Measurements from ENCODE around the gene OR6C75.
"Not testable (repeated sequence)": the region's sequence is repeated elsewhere in the genome, so short reads cannot be mapped to it uniquely, and the experiment has no call there.

OR6C75 gene

GRCh38 chr12:55413498-55414388 is 51.0 kb downstream of the OR6C75 start:
- H3K36me3 ChIP-seq (ENCODE audit: control insufficient read depth in 2 of 2, insufficient read depth in 1 of 2, low read length in 2 of 2); H3K4me3 ChIP-seq (ENCODE audit: low read depth, low read length); H3K4me1 ChIP-seq (ENCODE audit: control insufficient read depth, insufficient read depth, low read length); H3K9me3 ChIP-seq (ENCODE audit: control insufficient read depth, insufficient read depth, low read depth, low read length); H3K27ac ChIP-seq (ENCODE audit: extremely low read depth, low read depth, low read length); POLR2A ChIA-PET; CTCF ChIA-PET: not testable (repeated sequence)
- 0 out of 2 replicates have a peak, but pooled peaks have one; percentile 9 for TF ChIP-seq SCRT2 (tag by site-specific recombination; IDR thresholded peaks at IDR 0.05)

GRCh38 chr12:55414396-55414823 is 51.6 kb downstream of the OR6C75 start:
- H3K9me3 ChIP-seq (ENCODE audit: control insufficient read depth, insufficient read depth, low read depth, low read length); CTCF ChIA-PET; H3K4me1 ChIP-seq (ENCODE audit: control insufficient read depth, insufficient read depth, low read length); H3K27ac ChIP-seq (ENCODE audit: extremely low read depth, low read depth, low read length); H3K4me3 ChIP-seq (ENCODE audit: low read depth, low read length); POLR2A ChIA-PET; H3K36me3 ChIP-seq (ENCODE audit: control insufficient read depth in 2 of 2, insufficient read depth in 1 of 2, low read length in 2 of 2): not testable (repeated sequence)

DNA sequence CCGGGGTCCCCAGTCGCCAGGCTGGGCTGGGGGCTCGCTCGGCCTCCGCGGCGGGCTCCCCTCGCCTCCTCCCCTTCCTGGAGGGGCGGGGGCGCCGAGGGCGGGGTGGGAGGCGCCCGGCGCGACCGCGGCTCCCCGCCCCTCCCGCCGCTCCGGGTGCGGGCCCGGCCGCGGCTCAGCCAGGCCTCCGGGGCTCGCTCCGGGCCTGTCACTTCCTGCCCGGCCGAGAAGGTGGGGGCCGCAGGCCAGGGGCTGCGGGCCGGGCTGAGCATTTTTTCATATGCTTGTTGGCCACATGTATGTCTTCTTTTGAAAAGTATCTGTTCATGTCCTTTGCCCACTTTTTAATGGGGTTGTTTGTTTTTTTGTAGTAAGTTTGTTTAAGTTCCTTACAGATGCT is 52.1 kb downstream of the OR6C75 start:
- CTCF ChIA-PET; H3K9me3 ChIP-seq (ENCODE audit: control insufficient read depth, insufficient read depth, low read depth, low read length); H3K4me1 ChIP-seq (ENCODE audit: control insufficient read depth, insufficient read depth, low read length); POLR2A ChIA-PET; H3K27ac ChIP-seq (ENCODE audit: extremely low read depth, low read depth, low read length); H3K4me3 ChIP-seq (ENCODE audit: low read depth, low read length); H3K36me3 ChIP-seq (ENCODE audit: control insufficient read depth in 2 of 2, insufficient read depth in 1 of 2, low read length in 2 of 2): not testable (repeated sequence)

DNA sequence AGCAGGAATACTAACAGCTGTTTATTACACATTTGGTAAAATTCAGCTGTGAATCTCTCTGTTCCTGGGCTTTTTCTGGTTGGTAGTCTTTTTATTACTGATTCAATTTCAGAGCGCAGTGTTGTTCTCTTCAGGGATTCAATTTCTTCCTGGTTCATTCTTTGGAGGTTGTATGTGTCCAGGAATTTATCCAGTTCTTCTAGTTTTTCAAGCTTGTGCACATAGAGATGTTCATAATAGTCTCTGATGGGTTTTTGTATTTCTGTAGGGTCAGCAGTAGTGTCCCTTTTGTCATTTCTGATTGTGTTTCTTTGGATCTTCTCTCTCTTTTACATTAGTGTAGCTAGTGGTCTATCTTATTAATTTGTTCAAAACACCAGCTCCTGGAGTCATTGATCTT is 54.2 kb downstream of the OR6C75 start:
- CTCF ChIA-PET = interaction anchor here (1.0 kb wide), 1 partner anchor 229 kb away, joined by 3 read pairs; no protein-coding TSS in a partner anchor
- H3K27ac ChIP-seq (ENCODE audit: extremely low read depth, low read depth, low read length) = no peak overlapping the region
- POLR2A ChIA-PET = no interaction called here
- no peaks in the 10 kb centered on the region for H3K9me3 ChIP-seq (ENCODE audit: control insufficient read depth, insufficient read depth, low read depth, low read length)
- TF ChIP-seq ZNF174 (tag by site-specific recombination; IDR thresholded peaks at IDR 0.05) = no peak
- TF ChIP-seq, protein P1, sequence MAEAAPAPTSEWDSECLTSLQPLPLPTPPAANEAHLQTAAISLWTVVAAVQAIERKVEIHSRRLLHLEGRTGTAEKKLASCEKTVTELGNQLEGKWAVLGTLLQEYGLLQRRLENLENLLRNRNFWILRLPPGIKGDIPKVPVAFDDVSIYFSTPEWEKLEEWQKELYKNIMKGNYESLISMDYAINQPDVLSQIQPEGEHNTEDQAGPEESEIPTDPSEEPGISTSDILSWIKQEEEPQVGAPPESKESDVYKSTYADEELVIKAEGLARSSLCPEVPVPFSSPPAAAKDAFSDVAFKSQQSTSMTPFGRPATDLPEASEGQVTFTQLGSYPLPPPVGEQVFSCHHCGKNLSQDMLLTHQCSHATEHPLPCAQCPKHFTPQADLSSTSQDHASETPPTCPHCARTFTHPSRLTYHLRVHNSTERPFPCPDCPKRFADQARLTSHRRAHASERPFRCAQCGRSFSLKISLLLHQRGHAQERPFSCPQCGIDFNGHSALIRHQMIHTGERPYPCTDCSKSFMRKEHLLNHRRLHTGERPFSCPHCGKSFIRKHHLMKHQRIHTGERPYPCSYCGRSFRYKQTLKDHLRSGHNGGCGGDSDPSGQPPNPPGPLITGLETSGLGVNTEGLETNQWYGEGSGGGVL (tag by site-specific recombination; IDR thresholded peaks at IDR 0.05) = no peak
- TF ChIP-seq, protein P2, sequence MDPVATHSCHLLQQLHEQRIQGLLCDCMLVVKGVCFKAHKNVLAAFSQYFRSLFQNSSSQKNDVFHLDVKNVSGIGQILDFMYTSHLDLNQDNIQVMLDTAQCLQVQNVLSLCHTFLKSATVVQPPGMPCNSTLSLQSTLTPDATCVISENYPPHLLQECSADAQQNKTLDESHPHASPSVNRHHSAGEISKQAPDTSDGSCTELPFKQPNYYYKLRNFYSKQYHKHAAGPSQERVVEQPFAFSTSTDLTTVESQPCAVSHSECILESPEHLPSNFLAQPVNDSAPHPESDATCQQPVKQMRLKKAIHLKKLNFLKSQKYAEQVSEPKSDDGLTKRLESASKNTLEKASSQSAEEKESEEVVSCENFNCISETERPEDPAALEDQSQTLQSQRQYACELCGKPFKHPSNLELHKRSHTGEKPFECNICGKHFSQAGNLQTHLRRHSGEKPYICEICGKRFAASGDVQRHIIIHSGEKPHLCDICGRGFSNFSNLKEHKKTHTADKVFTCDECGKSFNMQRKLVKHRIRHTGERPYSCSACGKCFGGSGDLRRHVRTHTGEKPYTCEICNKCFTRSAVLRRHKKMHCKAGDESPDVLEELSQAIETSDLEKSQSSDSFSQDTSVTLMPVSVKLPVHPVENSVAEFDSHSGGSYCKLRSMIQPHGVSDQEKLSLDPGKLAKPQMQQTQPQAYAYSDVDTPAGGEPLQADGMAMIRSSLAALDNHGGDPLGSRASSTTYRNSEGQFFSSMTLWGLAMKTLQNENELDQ (tag by site-specific recombination; IDR thresholded peaks at IDR 0.05; ENCODE audit: low read depth) = no peak
- no peak for TF ChIP-seq ZNF394 (tag by site-specific recombination; IDR thresholded peaks at IDR 0.05; ENCODE audit: borderline replicate concordance)
- no peak for TF ChIP-seq ZNF585B (tag by site-specific recombination; IDR thresholded peaks at IDR 0.05)
- TF ChIP-seq KLF10 (tag by site-specific recombination; IDR thresholded peaks at IDR 0.05) = no peak
- TF ChIP-seq ZNF10 (tag by site-specific recombination; IDR thresholded peaks at IDR 0.05) = no peak
- no peak for TF ChIP-seq ZNF747 (tag by site-specific recombination; IDR thresholded peaks at IDR 0.05)
- TF ChIP-seq, protein P3, sequence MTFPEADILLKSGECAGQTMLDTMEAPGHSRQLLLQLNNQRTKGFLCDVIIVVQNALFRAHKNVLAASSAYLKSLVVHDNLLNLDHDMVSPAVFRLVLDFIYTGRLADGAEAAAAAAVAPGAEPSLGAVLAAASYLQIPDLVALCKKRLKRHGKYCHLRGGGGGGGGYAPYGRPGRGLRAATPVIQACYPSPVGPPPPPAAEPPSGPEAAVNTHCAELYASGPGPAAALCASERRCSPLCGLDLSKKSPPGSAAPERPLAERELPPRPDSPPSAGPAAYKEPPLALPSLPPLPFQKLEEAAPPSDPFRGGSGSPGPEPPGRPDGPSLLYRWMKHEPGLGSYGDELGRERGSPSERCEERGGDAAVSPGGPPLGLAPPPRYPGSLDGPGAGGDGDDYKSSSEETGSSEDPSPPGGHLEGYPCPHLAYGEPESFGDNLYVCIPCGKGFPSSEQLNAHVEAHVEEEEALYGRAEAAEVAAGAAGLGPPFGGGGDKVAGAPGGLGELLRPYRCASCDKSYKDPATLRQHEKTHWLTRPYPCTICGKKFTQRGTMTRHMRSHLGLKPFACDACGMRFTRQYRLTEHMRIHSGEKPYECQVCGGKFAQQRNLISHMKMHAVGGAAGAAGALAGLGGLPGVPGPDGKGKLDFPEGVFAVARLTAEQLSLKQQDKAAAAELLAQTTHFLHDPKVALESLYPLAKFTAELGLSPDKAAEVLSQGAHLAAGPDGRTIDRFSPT (tag by site-specific recombination; IDR thresholded peaks at IDR 0.05) = no peak
- TF ChIP-seq ZNF202 (tag by site-specific recombination; IDR thresholded peaks at IDR 0.05; ENCODE audit: borderline replicate concordance) = no peak
- no peak for TF ChIP-seq ZIC2 (tag by site-specific recombination; IDR thresholded peaks at IDR 0.05)
- no peaks in the 10 kb centered on the region for H3K36me3 ChIP-seq (ENCODE audit: control insufficient read depth in 2 of 2, insufficient read depth in 1 of 2, low read length in 2 of 2)
- H3K4me3 ChIP-seq (ENCODE audit: low read depth, low read length) = no peak overlapping the region
- H3K4me1 ChIP-seq (ENCODE audit: control insufficient read depth, insufficient read depth, low read length) = no peaks in the 10 kb centered on the region
